OCI-LY3 (cell line): ENCODE data around the gene TMEM135.

Experiments used
- EZH2phosphoT487 ChIP-seq: fragments of 200-600 bp; shearing (Covaris generic); IDR thresholded peaks from 2 replicates; pipeline ENCODE4 v1.6.1; 2018; ENCODE audit warnings: antibody characterized with exemption, mixed run types, low read depth
- TF ChIP-seq, protein P1 (sequence below): fragments of 200-600, 300-600 bp; sonication (generic); IDR thresholded peaks from 2 replicates; pipeline ENCODE4 v1.5.1; 2014; ENCODE audit warnings: antibody characterized with exemption, low read length, low read depth

DNA sequence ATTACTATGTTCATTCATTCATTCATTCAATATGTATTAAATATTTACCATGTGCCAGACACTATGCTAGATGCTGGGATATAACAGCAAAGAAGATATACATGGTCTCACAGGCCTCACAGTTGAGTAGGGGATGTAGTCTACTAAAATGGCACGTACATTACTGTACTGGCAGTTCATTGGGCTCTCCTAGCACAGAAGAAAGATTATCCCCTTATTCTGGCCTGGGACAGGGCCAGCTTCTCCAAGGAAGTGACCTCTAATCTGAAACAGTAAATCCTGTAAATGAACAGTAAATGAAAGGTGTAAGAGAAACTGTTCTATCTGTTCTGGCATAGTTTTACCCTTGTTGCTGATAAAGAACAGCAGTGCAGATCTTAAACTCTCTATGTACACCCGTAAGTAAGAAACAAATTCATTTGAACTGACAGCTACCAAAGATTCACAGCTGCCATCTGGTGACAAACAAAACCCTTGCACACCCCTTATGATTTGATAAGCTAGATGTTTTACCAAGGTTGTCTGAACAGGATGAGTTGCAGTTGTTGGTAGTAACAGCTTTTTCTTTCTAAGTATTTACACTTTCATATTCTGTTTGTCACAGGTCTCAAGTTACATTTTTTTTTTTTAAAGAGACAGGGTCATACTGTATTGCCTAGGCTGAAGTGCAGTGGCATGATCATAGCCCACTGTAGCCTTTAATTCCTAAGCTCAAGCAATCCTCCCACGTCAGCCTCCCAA is 263.1 kb downstream of the TMEM135 start:
- TF ChIP-seq EZH2phosphoT487 = no peak
- TF ChIP-seq, protein P1, sequence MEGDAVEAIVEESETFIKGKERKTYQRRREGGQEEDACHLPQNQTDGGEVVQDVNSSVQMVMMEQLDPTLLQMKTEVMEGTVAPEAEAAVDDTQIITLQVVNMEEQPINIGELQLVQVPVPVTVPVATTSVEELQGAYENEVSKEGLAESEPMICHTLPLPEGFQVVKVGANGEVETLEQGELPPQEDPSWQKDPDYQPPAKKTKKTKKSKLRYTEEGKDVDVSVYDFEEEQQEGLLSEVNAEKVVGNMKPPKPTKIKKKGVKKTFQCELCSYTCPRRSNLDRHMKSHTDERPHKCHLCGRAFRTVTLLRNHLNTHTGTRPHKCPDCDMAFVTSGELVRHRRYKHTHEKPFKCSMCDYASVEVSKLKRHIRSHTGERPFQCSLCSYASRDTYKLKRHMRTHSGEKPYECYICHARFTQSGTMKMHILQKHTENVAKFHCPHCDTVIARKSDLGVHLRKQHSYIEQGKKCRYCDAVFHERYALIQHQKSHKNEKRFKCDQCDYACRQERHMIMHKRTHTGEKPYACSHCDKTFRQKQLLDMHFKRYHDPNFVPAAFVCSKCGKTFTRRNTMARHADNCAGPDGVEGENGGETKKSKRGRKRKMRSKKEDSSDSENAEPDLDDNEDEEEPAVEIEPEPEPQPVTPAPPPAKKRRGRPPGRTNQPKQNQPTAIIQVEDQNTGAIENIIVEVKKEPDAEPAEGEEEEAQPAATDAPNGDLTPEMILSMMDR = peak; percentile 23; the same call in 1 of the 2 replicates
